ENCODE data around the gene ATG10. TPM values are rescaled to one million over a fixed set of nuclear protein-coding genes. Genes with fewer than 3 reads are reported as not detected.
A peak's percentile ranks its signal among the peaks of the same experiment; 100 is the strongest.
"Not testable (repeated sequence)": the region's sequence is repeated elsewhere in the genome, so short reads cannot be mapped to it uniquely, and the experiment has no call there.

The ATG10 gene
- 10 to 100 TPM in 1 of 2 experiments, 1 to 10 TPM in 1; 9.3 to 13.3 TPM for total RNA-seq

- Mint-ChIP-seq H3K4me1 (peaks cover 31% of the 10 kb centered on the region), H3K36me3 (peaks cover 7% of the 10 kb centered on the region), H3K27ac (peak within 1 kb of the TSS; percentile 100), H3K9me3 (ENCODE audit: low read depth) (peaks cover 2% of the 10 kb centered on the region), H3K27me3 (no peaks in the 10 kb centered on the region), H3K4me3 (peak within 1 kb of the TSS; percentile 89)
- peak; percentile 96 for ATAC-seq
- peak; percentile 93 for DNase-seq
- CTCF ChIA-PET: no interaction called here
Measured at GRCh38 chr5:81971712-81972491, at the start of gene ATG10. ATG10 (plus strand) TSS chr5:81972023; CDS start chr5:81987571, 15,548 bp downstream.

- no peaks in the 10 kb centered on the region for H3K36me3 Mint-ChIP-seq
- ATAC-seq: no peak
- CTCF ChIA-PET: no interaction called here
- H3K4me1 Mint-ChIP-seq: peaks cover 2% of the 10 kb centered on the region
- DNase-seq: no peak
- no peaks in the 10 kb centered on the region for H3K27me3 Mint-ChIP-seq
- no peak overlapping the region for H3K27ac Mint-ChIP-seq
- no peak overlapping the region for H3K4me3 Mint-ChIP-seq
- H3K9me3 Mint-ChIP-seq (ENCODE audit: low read depth): no peaks in the 10 kb centered on the region
Measured at GRCh38 chr5:81922854-81923279, 49.0 kb upstream of the ATG10 start.

DNA sequence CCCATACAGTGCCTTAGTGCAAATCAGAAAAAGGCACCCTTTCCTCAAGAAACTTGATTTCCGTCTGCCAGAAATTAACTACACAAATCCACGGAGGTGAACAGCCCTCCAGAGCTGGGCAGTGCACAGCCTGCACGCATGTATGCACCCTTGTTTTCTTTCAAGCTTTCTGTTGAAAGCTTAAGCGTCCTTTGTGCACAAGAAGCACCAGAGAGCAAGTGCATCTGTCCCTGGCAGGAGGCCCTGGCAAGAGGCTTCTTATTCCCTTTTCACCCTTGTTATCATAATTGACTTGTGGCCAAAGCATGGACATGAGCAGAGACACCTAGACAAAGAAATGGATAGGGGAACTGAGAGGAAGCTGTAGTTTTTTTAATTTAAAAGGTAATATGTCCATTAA lies 47.4 kb upstream of the ATG10 start:
- ATAC-seq: no peak
- no peak for DNase-seq
- CTCF ChIA-PET: no interaction called here
- H3K4me1 Mint-ChIP-seq: peaks cover 2% of the 10 kb centered on the region
- no peaks in the 10 kb centered on the region for H3K9me3 Mint-ChIP-seq (ENCODE audit: low read depth)
- H3K27me3 Mint-ChIP-seq: no peaks in the 10 kb centered on the region
- H3K36me3 Mint-ChIP-seq: no peaks in the 10 kb centered on the region
- H3K27ac Mint-ChIP-seq: no peak overlapping the region
- H3K4me3 Mint-ChIP-seq: no peak overlapping the region

DNA sequence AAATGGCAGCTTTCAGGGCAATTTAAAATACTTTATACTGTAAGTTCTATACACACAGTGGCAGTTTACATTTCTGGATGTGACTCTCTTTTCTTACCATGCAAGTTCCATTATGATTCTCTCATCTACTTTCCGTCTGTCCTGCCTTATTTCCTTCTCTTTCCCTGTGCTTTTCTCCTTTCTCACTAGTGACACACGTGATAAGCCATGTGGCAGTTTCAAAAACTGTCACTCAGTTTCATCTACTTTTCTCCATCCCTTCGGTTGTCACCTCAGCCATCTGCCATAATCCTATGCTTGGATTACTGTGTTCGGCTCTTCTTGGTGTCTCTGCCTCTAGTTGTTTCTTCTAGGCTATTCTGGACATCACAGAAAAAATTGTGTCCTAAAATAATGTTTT lies 46.8 kb upstream of the ATG10 start:
- H3K27ac Mint-ChIP-seq: no peak overlapping the region
- H3K4me1 Mint-ChIP-seq: peaks cover 2% of the 10 kb centered on the region
- H3K4me3 Mint-ChIP-seq: no peak overlapping the region
- H3K9me3 Mint-ChIP-seq (ENCODE audit: low read depth): no peaks in the 10 kb centered on the region
- CTCF ChIA-PET: no interaction called here
- ATAC-seq (no peak), DNase-seq (no peak)
- H3K36me3 Mint-ChIP-seq: no peaks in the 10 kb centered on the region
- H3K27me3 Mint-ChIP-seq: no peaks in the 10 kb centered on the region

DNA sequence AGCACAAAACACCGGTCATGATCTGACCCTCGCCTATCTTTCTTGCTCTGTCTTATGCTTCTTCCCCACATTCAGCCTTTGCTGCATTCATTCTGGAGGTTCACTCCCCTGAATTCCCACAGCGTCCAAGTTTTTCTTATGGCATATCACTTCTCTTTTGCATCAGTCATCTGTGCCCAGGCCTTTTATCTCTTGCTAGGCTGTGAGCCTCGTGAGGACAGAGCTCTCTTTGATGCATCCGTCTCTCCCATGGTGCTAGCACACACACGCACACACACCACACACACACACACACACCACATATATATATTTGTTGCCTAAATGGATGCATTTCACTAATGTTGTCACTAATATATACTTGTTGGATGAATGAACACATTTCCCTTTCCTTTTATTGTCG lies 45.8 kb upstream of the ATG10 start:
- Mint-ChIP-seq H3K36me3 (no peaks in the 10 kb centered on the region), H3K9me3 (ENCODE audit: low read depth) (no peaks in the 10 kb centered on the region), H3K27ac (no peak overlapping the region), H3K4me1 (peaks cover 2% of the 10 kb centered on the region), H3K27me3 (no peaks in the 10 kb centered on the region), H3K4me3 (no peak overlapping the region)
- ATAC-seq (no peak), DNase-seq (no peak)
- CTCF ChIA-PET: no interaction called here

- peaks cover 3% of the 10 kb centered on the region for H3K9me3 Mint-ChIP-seq (ENCODE audit: low read depth)
- DNase-seq: no peak
- H3K27ac Mint-ChIP-seq: no peak overlapping the region
- H3K27me3 Mint-ChIP-seq: no peaks in the 10 kb centered on the region
- ATAC-seq: no peak
- H3K4me3 Mint-ChIP-seq: no peak overlapping the region
- H3K4me1 Mint-ChIP-seq: no peaks in the 10 kb centered on the region
- CTCF ChIA-PET: no interaction called here
- H3K36me3 Mint-ChIP-seq: peaks cover 1% of the 10 kb centered on the region
Measured at GRCh38 chr5:81936066-81936465, 35.8 kb upstream of the ATG10 start.

DNA sequence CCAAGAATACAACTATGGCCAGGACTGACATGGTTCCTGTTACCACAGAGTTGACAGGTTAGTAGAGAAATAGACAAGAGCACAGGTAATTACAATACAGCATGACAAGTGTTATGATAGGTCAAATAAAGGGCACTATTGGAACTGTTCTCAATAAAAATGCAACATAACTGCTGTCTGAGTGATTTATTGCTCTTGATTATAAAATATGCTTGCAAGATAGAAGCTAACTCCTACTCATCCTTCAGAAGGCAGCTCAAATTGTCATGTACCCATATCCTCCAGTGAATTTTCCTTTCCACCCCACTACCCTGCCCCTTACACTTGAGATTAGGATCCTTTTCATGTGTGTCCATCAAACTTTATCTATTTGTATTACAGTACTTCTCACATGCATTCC lies 35.1 kb upstream of the ATG10 start:
- CTCF ChIA-PET: no interaction called here
- no peak for DNase-seq
- Mint-ChIP-seq H3K9me3 (ENCODE audit: low read depth) (peaks cover 6% of the 10 kb centered on the region), H3K27me3 (no peaks in the 10 kb centered on the region), H3K36me3 (peaks cover 1% of the 10 kb centered on the region), H3K4me1 (no peaks in the 10 kb centered on the region), H3K27ac (no peak overlapping the region), H3K4me3 (no peak overlapping the region)
- no peak for ATAC-seq

- Mint-ChIP-seq H3K9me3 (ENCODE audit: low read depth) (peaks cover 7% of the 10 kb centered on the region), H3K27ac (no peak overlapping the region), H3K27me3 (no peaks in the 10 kb centered on the region), H3K4me3 (no peak overlapping the region), H3K4me1 (no peaks in the 10 kb centered on the region), H3K36me3 (peaks cover 2% of the 10 kb centered on the region)
- DNase-seq (no peak), ATAC-seq (no peak)
- CTCF ChIA-PET: no interaction called here
Measured at GRCh38 chr5:81942746-81943145, 29.1 kb upstream of the ATG10 start.

GRCh38 chr5:81948349-81948748 lies 23.5 kb upstream of the ATG10 start:
- Mint-ChIP-seq H3K4me1 (no peaks in the 10 kb centered on the region), H3K36me3 (no peaks in the 10 kb centered on the region), H3K9me3 (ENCODE audit: low read depth) (no peaks in the 10 kb centered on the region), H3K27me3 (no peaks in the 10 kb centered on the region), H3K4me3 (no peak overlapping the region), H3K27ac (no peak overlapping the region)
- CTCF ChIA-PET: no interaction called here
- no peak for ATAC-seq
- no peak for DNase-seq

DNA sequence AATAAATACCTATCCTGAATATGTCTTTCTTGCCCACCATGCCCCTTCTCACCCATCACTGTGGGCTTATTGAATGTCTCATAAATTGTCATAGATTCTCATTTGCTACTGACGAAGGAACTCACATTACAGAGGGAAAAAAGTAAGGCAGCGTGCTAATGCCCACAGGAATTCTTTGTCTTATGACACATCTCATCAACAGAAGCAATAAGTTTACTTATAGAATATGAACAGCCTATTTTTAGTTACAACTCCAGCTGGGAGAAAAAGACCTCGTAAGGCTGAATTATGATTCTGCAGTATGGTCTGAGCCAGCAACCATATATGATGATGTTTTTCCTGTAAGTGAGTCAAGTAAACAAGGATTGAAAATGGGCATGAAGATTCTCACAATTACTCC lies 22.4 kb upstream of the ATG10 start:
- H3K4me1 Mint-ChIP-seq: no peaks in the 10 kb centered on the region
- CTCF ChIA-PET: no interaction called here
- no peak overlapping the region for H3K27ac Mint-ChIP-seq
- no peaks in the 10 kb centered on the region for H3K36me3 Mint-ChIP-seq
- no peak for DNase-seq
- H3K27me3 Mint-ChIP-seq: no peaks in the 10 kb centered on the region
- no peak overlapping the region for H3K4me3 Mint-ChIP-seq
- no peaks in the 10 kb centered on the region for H3K9me3 Mint-ChIP-seq (ENCODE audit: low read depth)
- ATAC-seq: no peak

DNA sequence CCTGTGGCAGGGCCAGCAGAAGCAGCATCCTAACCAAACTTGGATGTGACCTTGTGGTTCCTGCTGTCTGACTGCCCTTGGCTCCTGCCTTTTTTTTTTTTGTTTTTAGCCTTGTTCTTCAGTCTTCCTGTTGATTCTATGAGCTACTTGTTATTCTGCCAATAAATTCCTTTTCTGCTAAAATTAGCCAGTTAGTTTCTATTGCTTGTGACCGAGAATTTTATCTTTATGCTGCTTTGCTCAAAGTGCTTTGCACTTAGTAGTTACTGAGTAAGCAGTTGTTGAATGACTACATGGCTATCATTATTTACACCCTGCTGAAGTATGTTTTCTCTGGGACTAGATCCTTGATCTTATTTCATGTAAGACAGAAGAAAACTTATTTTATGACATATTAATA lies 20.8 kb upstream of the ATG10 start:
- CTCF ChIA-PET: no interaction called here
- Mint-ChIP-seq H3K4me1 (no peaks in the 10 kb centered on the region), H3K27ac (no peak overlapping the region), H3K4me3 (no peak overlapping the region), H3K27me3 (no peaks in the 10 kb centered on the region), H3K36me3 (no peaks in the 10 kb centered on the region), H3K9me3 (ENCODE audit: low read depth) (no peaks in the 10 kb centered on the region)
- no peak for DNase-seq
- ATAC-seq: no peak

GRCh38 chr5:81954796-81955195 lies 17.0 kb upstream of the ATG10 start:
- H3K27ac Mint-ChIP-seq; H3K36me3 Mint-ChIP-seq; DNase-seq; H3K27me3 Mint-ChIP-seq; CTCF ChIA-PET; H3K4me3 Mint-ChIP-seq; H3K9me3 Mint-ChIP-seq (ENCODE audit: low read depth); H3K4me1 Mint-ChIP-seq; ATAC-seq: not testable (repeated sequence)

DNA sequence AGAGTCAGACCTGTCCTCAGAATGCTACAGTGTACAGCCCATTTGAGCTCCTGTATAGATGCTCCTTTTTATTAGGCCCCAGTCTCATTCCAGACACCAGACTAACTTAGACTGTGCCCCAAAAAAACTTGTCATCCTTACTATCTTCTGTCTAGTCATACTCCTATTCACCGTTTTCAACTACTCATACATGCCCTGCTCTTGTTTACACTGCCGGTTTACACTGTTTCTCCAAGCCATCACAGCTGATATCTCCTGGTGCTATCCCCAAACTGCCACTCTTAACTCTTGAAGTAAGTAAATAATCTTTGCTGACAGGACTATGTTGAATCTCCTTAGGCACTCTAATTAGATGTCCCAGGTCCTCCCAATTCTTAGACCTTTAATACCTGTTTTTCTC lies 13.7 kb upstream of the ATG10 start:
- ATAC-seq; H3K9me3 Mint-ChIP-seq (ENCODE audit: low read depth); H3K4me3 Mint-ChIP-seq; H3K27ac Mint-ChIP-seq; CTCF ChIA-PET; H3K4me1 Mint-ChIP-seq; DNase-seq; H3K36me3 Mint-ChIP-seq; H3K27me3 Mint-ChIP-seq: not testable (repeated sequence)

DNA sequence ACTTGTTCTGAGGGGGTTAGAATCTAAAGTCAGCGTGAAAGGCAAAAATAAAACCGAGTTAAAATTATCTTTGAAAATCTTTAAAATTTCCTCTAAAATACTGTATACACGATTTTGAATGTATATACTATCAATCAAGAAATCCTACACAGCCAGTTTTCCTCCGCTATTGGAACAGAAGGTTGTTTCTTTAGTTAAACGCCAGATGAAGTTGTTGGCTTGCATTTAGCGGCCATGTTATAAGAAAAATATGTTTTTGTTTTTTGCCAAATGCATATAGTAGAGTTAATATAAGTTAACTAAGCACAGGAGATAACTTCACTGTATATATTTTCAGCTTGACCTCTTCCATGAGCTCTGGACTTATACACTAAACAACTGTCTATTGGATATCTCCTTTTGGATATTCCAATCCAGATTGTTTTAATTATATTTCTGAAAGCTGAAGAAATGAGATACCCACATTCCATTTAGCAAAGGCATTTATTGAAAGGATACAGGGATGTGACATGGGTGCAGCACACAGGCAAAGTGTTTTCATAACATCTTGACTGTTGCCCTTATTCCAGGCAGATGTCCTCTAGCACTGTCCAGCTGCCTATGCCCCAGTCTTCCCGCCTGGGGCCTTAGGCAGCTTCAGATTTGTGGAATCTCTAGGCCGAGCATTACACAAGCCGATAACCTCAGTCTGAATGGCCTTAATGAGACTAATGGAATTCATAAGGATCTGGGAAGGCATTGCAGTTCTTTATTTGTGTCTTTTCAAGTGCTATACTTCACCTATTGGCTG lies 10.0 kb upstream of the ATG10 start:
- Mint-ChIP-seq H3K36me3 (no peaks in the 10 kb centered on the region), H3K4me3 (no peak overlapping the region), H3K27ac (no peak overlapping the region), H3K9me3 (ENCODE audit: low read depth) (no peaks in the 10 kb centered on the region), H3K4me1 (no peaks in the 10 kb centered on the region), H3K27me3 (no peaks in the 10 kb centered on the region)
- ATAC-seq: no peak
- CTCF ChIA-PET: no interaction called here
- no peak for DNase-seq
